ENCODE data around the gene C1QTNF9.
"Not testable (repeated sequence)": the region's sequence is repeated elsewhere in the genome, so short reads cannot be mapped to it uniquely, and the experiment has no call there.

Gene C1QTNF9

GRCh38 chr13:24301911-24302310 lies 7.5 kb upstream of the C1QTNF9 start:
- H3K36me3 ChIP-seq (ENCODE audit: control insufficient read depth in 2 of 2, insufficient read depth in 2 of 2, low read length in 2 of 2): peaks cover 36 to 51% of the 10 kb centered on the region in 2 donors
- H3K27me3 ChIP-seq (ENCODE audit: control insufficient read depth in 1 of 2, insufficient read depth in 2 of 2, low read length in 2 of 2): no peaks in the 10 kb centered on the region
- H3K9me3 ChIP-seq (ENCODE audit: control insufficient read depth in 2 of 2, low read length in 2 of 2): no peaks in the 10 kb centered on the region
- H3K4me3 ChIP-seq (ENCODE audit: low read length in 2 of 2): no peak overlapping the region
- H3K27ac ChIP-seq (ENCODE audit: low read length): no peak overlapping the region
- no peak overlapping the region for H3K9ac ChIP-seq (ENCODE audit: low read length in 2 of 2)
- peaks cover 6% of the 10 kb centered on the region for H3K4me1 ChIP-seq (ENCODE audit: control insufficient read depth, insufficient read depth, low read length)

DNA sequence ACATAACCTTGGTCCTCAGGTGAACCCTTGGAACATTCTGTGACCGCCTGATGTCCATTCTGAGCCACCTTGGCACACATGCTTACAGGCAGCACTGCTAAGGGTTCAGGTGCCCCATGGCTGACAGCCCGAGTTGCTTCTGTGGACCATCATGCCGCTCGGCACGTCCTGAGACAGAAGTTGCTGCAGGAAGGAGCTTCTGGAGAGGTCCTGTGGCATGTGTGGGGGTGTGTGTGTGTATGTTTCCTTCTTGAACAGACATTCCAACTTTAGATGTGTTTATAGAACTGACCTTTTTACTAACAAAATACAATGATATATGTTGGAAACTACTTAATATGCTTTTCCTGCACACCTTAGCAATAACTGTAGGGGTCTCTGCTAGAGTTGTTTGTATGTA lies 4.8 kb upstream of the C1QTNF9 start:
- H3K9me3 ChIP-seq (ENCODE audit: control insufficient read depth in 2 of 2, low read length in 2 of 2): peaks cover 0 to 2% of the 10 kb centered on the region in 2 donors
- peaks cover 6% of the 10 kb centered on the region for H3K4me1 ChIP-seq (ENCODE audit: control insufficient read depth, insufficient read depth, low read length)
- no peak overlapping the region for H3K27ac ChIP-seq (ENCODE audit: low read length)
- H3K27me3 ChIP-seq (ENCODE audit: control insufficient read depth in 1 of 2, insufficient read depth in 2 of 2, low read length in 2 of 2): no peaks in the 10 kb centered on the region
- H3K9ac ChIP-seq (ENCODE audit: low read length in 2 of 2): no peak overlapping the region
- peaks cover 14 to 27% of the 10 kb centered on the region in 2 donors for H3K36me3 ChIP-seq (ENCODE audit: control insufficient read depth in 2 of 2, insufficient read depth in 2 of 2, low read length in 2 of 2)
- no peak overlapping the region for H3K4me3 ChIP-seq (ENCODE audit: low read length in 2 of 2)

DNA sequence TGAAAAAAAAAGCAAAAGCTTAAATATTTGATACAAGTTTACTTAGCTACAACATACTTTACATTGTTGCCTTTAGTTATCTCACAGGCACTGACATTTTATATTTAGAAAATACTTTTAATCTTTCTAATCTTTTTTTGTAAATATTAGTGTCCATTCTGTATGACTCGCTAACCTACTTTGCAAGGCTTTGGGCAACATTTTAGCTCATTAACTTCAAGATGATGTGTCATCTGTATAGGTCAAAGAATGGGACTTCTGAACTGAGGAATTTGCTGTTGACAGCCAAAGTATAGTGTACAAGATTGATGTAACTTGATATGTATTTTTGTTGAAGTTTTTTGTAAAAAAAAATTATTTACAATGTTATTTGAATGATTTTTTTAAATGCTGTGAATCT lies 2.7 kb upstream of the C1QTNF9 start:
- H3K27me3 ChIP-seq (ENCODE audit: control insufficient read depth in 1 of 2, insufficient read depth in 2 of 2, low read length in 2 of 2): no peaks in the 10 kb centered on the region
- peaks cover 3 to 15% of the 10 kb centered on the region in 2 donors for H3K36me3 ChIP-seq (ENCODE audit: control insufficient read depth in 2 of 2, insufficient read depth in 2 of 2, low read length in 2 of 2)
- H3K27ac ChIP-seq (ENCODE audit: low read length): no peak overlapping the region
- no peak overlapping the region for H3K9ac ChIP-seq (ENCODE audit: low read length in 2 of 2)
- peaks cover 4% of the 10 kb centered on the region for H3K4me1 ChIP-seq (ENCODE audit: control insufficient read depth, insufficient read depth, low read length)
- H3K9me3 ChIP-seq (ENCODE audit: control insufficient read depth in 2 of 2, low read length in 2 of 2): peaks cover 0 to 2% of the 10 kb centered on the region in 2 donors
- H3K4me3 ChIP-seq (ENCODE audit: low read length in 2 of 2): no peak overlapping the region

DNA sequence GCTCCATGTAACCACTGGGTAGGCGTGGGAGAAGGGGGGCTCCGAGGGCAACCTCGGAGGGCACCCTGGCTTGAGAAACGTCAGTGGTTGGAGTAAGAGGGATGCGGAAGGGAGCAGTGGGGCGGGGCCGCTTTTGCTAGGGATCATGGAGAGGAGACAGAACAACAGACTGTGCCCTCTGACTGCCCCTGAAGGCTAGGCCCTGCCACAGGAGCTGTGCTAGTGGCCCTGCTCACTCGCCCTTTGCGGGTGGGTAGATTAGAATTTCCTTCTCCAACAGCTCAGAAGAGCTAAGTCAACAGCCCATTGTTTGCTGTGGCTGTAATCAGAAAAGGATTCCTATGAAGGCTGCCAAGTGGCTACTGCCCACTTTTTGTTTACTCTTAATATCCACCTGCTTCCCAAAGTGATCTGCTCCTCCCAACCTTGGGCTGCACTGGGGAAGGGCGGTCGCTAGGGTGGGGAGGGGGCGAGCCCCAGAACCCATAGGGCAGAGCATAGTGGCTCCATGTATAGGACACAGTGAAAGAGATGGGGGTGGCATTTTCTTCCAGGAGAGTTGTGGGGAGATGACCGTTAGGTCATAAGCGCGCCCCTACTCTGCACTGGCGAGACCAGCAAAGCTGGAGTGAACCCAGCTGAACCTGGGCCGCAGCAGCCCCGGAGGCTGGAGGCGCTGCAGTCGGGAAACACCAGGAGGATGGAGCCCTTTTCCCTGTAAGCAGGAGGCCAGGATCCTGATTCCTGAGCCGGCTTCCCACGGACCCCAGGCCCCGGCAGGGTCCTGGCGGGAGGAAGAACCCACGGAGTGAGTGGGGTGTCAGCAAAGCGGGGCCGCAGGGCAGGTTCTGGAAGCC lies 1.9 kb upstream of the C1QTNF9 start:
- H3K36me3 ChIP-seq (ENCODE audit: control insufficient read depth in 2 of 2, insufficient read depth in 2 of 2, low read length in 2 of 2): peaks cover 3 to 10% of the 10 kb centered on the region in 2 donors
- peaks cover 4% of the 10 kb centered on the region for H3K4me1 ChIP-seq (ENCODE audit: control insufficient read depth, insufficient read depth, low read length)
- no peak overlapping the region for H3K27ac ChIP-seq (ENCODE audit: low read length)
- peaks cover 0 to 2% of the 10 kb centered on the region in 2 donors for H3K9me3 ChIP-seq (ENCODE audit: control insufficient read depth in 2 of 2, low read length in 2 of 2)
- H3K4me3 ChIP-seq (ENCODE audit: low read length in 2 of 2): no peak overlapping the region
- no peak overlapping the region for H3K9ac ChIP-seq (ENCODE audit: low read length in 2 of 2)
- H3K27me3 ChIP-seq (ENCODE audit: control insufficient read depth in 1 of 2, insufficient read depth in 2 of 2, low read length in 2 of 2): no peaks in the 10 kb centered on the region

DNA sequence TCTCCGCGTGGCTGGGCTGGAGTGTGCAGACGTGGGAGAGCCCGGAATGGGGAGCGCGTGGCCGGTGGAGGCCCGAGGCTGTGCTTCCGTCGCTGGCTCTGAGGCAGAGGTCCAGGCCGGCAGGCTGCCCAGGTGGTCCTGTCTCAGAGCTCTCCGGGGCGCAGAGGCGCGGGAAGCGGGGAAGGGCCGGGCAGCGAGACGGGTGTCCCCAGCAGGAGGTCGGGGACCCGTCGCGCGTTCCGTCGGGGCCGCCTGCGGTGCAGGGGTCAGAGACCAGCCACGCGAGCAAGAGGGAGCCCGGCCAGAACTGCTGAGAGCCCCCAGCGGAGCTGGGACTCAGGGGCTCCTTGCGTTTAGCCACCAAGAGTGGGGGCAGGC lies 1.3 kb upstream of the C1QTNF9 start:
- H3K36me3 ChIP-seq (ENCODE audit: control insufficient read depth in 2 of 2, insufficient read depth in 2 of 2, low read length in 2 of 2): peaks cover 1 to 4% of the 10 kb centered on the region in 2 donors
- H3K27ac ChIP-seq (ENCODE audit: low read length): no peak overlapping the region
- H3K27me3 ChIP-seq (ENCODE audit: control insufficient read depth in 1 of 2, insufficient read depth in 2 of 2, low read length in 2 of 2): no peaks in the 10 kb centered on the region
- H3K9me3 ChIP-seq (ENCODE audit: control insufficient read depth in 2 of 2, low read length in 2 of 2): peaks cover 0 to 2% of the 10 kb centered on the region in 2 donors
- H3K4me1 ChIP-seq (ENCODE audit: control insufficient read depth, insufficient read depth, low read length): peaks cover 4% of the 10 kb centered on the region
- H3K4me3 ChIP-seq (ENCODE audit: low read length in 2 of 2): no peak overlapping the region
- no peak overlapping the region for H3K9ac ChIP-seq (ENCODE audit: low read length in 2 of 2)

DNA sequence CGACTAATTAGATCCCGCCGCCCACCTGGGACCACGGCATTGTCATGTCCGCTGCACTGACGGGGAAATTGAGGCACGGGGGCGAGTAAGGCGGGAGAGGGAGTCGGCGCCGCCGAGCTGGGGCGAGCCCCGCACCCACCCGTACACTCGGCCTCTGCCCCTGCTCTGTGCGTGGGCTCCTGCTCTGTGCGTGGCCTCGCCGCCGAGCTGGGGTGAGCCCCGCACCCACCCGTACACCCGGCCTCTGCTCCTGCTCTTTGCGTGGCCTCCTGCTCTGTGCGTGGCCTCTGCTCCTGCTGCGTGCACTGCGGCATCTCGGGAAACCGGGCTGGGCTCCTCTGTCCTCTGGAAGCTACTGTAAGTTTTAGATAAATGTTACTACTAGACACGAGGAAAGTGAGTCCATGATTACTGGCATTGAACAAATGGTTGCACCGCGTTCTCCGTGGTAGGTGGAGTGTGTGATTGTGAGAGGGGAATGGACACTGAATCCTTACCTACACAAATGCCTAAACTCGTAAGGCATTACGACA lies 826 bp upstream of the C1QTNF9 start:
- Histone ChIP-seq H3K9me3 (ENCODE audit: control insufficient read depth in 2 of 2, low read length in 2 of 2) (peaks cover 0 to 2% of the 10 kb centered on the region in 2 donors), H3K36me3 (ENCODE audit: control insufficient read depth in 2 of 2, insufficient read depth in 2 of 2, low read length in 2 of 2) (no peaks in the 10 kb centered on the region), H3K27ac (ENCODE audit: low read length) (no peak overlapping the region), H3K4me1 (ENCODE audit: control insufficient read depth, insufficient read depth, low read length) (peaks cover 4% of the 10 kb centered on the region), H3K4me3 (ENCODE audit: low read length in 2 of 2) (no peak overlapping the region), H3K27me3 (ENCODE audit: control insufficient read depth in 1 of 2, insufficient read depth in 2 of 2, low read length in 2 of 2) (no peaks in the 10 kb centered on the region), H3K9ac (ENCODE audit: low read length in 2 of 2) (no peak overlapping the region)

DNA sequence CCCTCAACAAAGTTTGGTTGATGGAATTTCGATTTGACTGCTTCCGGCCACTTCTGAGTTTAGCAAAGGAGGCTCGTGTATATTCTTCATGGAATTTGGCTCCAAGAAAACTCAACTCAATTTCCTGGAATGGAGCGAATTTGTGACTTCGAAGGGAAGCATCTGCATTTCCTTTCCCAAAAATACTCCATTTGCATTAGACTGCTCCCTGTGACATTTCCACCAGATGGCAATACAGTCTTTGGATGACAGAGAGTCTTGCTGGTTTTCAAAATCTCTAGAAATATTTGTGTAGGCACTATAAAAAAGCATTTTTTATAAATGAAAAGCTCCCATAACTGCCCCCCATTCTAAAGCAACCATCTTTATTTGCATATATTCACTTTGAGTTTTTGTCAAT lies 4.1 kb downstream of the C1QTNF9 start:
- Histone ChIP-seq H3K4me1 (ENCODE audit: control insufficient read depth, insufficient read depth, low read length) (no peaks in the 10 kb centered on the region), H3K9me3 (ENCODE audit: control insufficient read depth in 2 of 2, low read length in 2 of 2) (no peaks in the 10 kb centered on the region), H3K36me3 (ENCODE audit: control insufficient read depth in 2 of 2, insufficient read depth in 2 of 2, low read length in 2 of 2) (no peaks in the 10 kb centered on the region), H3K4me3 (ENCODE audit: low read length in 2 of 2) (no peak overlapping the region), H3K9ac (ENCODE audit: low read length in 2 of 2) (no peak overlapping the region), H3K27me3 (ENCODE audit: control insufficient read depth in 1 of 2, insufficient read depth in 2 of 2, low read length in 2 of 2) (no peaks in the 10 kb centered on the region), H3K27ac (ENCODE audit: low read length) (no peak overlapping the region)

DNA sequence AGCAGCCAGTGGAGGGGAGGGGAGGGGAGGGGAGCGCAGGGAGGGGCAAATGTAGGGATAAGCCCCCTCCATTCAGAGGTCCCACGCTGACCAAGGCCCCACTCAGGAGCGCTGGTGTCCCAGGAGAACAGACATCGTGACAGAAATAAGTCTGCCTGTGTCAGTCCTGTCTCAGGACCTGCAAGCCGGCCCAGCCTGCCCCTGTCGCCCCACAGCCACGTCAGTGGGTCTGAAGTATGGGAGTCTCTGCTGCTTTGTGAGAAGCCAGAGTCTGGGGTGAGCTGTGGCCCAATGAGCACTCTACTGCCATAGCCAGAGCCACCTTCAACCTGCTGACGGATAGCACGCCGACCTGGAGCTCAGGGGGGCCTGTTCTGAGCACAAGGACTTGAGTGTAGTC lies 8.5 kb downstream of the C1QTNF9 start:
- not testable (repeated sequence) for H3K36me3 ChIP-seq (ENCODE audit: control insufficient read depth in 2 of 2, insufficient read depth in 2 of 2, low read length in 2 of 2); H3K27me3 ChIP-seq (ENCODE audit: control insufficient read depth in 1 of 2, insufficient read depth in 2 of 2, low read length in 2 of 2); H3K27ac ChIP-seq (ENCODE audit: low read length); H3K9me3 ChIP-seq (ENCODE audit: control insufficient read depth in 2 of 2, low read length in 2 of 2); H3K4me1 ChIP-seq (ENCODE audit: control insufficient read depth, insufficient read depth, low read length); H3K9ac ChIP-seq (ENCODE audit: low read length in 2 of 2); H3K4me3 ChIP-seq (ENCODE audit: low read length in 2 of 2)

GRCh38 chr13:24318878-24319277 lies 9.5 kb downstream of the C1QTNF9 start:
- not testable (repeated sequence) for H3K27ac ChIP-seq (ENCODE audit: low read length); H3K4me1 ChIP-seq (ENCODE audit: control insufficient read depth, insufficient read depth, low read length); H3K27me3 ChIP-seq (ENCODE audit: control insufficient read depth in 1 of 2, insufficient read depth in 2 of 2, low read length in 2 of 2); H3K9me3 ChIP-seq (ENCODE audit: control insufficient read depth in 2 of 2, low read length in 2 of 2); H3K4me3 ChIP-seq (ENCODE audit: low read length in 2 of 2); H3K9ac ChIP-seq (ENCODE audit: low read length in 2 of 2); H3K36me3 ChIP-seq (ENCODE audit: control insufficient read depth in 2 of 2, insufficient read depth in 2 of 2, low read length in 2 of 2)

DNA sequence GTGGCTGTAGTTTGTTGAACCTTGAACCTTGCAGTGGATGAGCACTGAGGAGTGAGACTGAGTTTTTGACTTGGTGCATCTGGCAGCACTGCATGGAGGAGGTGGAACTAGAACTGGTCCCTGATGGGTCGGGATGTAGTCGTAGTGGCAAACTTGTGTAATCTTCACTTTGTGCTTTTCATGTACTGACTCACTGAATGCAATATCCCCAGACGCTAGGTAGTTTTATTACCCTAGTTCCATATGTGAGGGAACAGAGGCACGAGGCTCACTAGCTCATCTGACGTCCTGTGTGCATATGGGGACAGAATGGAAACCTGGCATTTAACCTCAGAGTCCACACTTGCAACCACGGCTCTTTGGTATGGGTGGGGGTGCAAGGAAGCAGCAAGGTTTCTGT lies 10.3 kb downstream of the C1QTNF9 start:
- not testable (repeated sequence) for H3K4me1 ChIP-seq (ENCODE audit: control insufficient read depth, insufficient read depth, low read length); H3K27ac ChIP-seq (ENCODE audit: low read length); H3K4me3 ChIP-seq (ENCODE audit: low read length in 2 of 2); H3K9ac ChIP-seq (ENCODE audit: low read length in 2 of 2); H3K27me3 ChIP-seq (ENCODE audit: control insufficient read depth in 1 of 2, insufficient read depth in 2 of 2, low read length in 2 of 2); H3K9me3 ChIP-seq (ENCODE audit: control insufficient read depth in 2 of 2, low read length in 2 of 2); H3K36me3 ChIP-seq (ENCODE audit: control insufficient read depth in 2 of 2, insufficient read depth in 2 of 2, low read length in 2 of 2)

DNA sequence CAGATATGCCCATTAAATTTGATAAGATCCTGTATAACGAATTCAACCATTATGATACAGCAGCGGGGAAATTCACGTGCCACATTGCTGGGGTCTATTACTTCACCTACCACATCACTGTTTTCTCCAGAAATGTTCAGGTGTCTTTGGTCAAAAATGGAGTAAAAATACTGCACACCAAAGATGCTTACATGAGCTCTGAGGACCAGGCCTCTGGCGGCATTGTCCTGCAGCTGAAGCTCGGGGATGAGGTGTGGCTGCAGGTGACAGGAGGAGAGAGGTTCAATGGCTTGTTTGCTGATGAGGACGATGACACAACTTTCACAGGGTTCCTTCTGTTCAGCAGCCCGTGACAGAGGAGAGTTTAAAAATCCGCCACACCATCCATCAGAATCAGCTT lies 12.0 kb downstream of the C1QTNF9 start:
- not testable (repeated sequence) for H3K36me3 ChIP-seq (ENCODE audit: control insufficient read depth in 2 of 2, insufficient read depth in 2 of 2, low read length in 2 of 2); H3K9me3 ChIP-seq (ENCODE audit: control insufficient read depth in 2 of 2, low read length in 2 of 2); H3K4me1 ChIP-seq (ENCODE audit: control insufficient read depth, insufficient read depth, low read length); H3K27me3 ChIP-seq (ENCODE audit: control insufficient read depth in 1 of 2, insufficient read depth in 2 of 2, low read length in 2 of 2); H3K4me3 ChIP-seq (ENCODE audit: low read length in 2 of 2); H3K27ac ChIP-seq (ENCODE audit: low read length); H3K9ac ChIP-seq (ENCODE audit: low read length in 2 of 2)

Measured in stomach smooth muscle (tissue), 2 donors.